ENCODE measurements around the gene SHB. TPM values are rescaled to one million over a fixed set of nuclear protein-coding genes. Genes with fewer than 3 reads are reported as not detected.

Gene SHB
- total RNA-seq, 2 donors from 2014 or later = 33.9 to 39.9 TPM

GRCh38 chr9:37965116-37965515 lies 103.9 kb downstream of the SHB start:
- no peaks in the 10 kb centered on the region for H3K27me3 ChIP-seq
- H3K4me1 ChIP-seq = peaks cover 0 to 58% of the 10 kb centered on the region in 2 donors
- no peak for DNase-seq (ENCODE audit: low spot score)
- H3K36me3 ChIP-seq = no peaks in the 10 kb centered on the region
- no peaks in the 10 kb centered on the region for H3K9me3 ChIP-seq
- peak overlapping the region in 1 of 2 donors; percentile 27 for H3K27ac ChIP-seq
- no peak for TF ChIP-seq CTCF (IDR thresholded peaks at IDR 0.05)
- no peak overlapping the region for H3K4me3 ChIP-seq

GRCh38 chr9:37964740-37965081 lies 104.3 kb downstream of the SHB start:
- no peak for TF ChIP-seq CTCF (IDR thresholded peaks at IDR 0.05)
- Histone ChIP-seq H3K36me3 (no peaks in the 10 kb centered on the region), H3K4me3 (no peak overlapping the region), H3K9me3 (no peaks in the 10 kb centered on the region), H3K27ac (peak overlapping the region in 1 of 2 donors; percentile 27), H3K27me3 (no peaks in the 10 kb centered on the region), H3K4me1 (peaks cover 0 to 54% of the 10 kb centered on the region in 2 donors)
- no peak for DNase-seq (ENCODE audit: low spot score)

- no peaks in the 10 kb centered on the region for H3K36me3 ChIP-seq
- no peaks in the 10 kb centered on the region for H3K9me3 ChIP-seq
- H3K4me1 ChIP-seq = peaks cover 0 to 48% of the 10 kb centered on the region in 2 donors
- peak overlapping the region in 1 of 2 donors; percentile 30 for H3K27ac ChIP-seq
- no peak for TF ChIP-seq CTCF (IDR thresholded peaks at IDR 0.05)
- H3K27me3 ChIP-seq = no peaks in the 10 kb centered on the region
- H3K4me3 ChIP-seq = no peak overlapping the region
- no peak for DNase-seq (ENCODE audit: low spot score)
Measured at GRCh38 chr9:37963936-37964739, 104.9 kb downstream of the SHB start.

GRCh38 chr9:37961351-37961750 lies 107.7 kb downstream of the SHB start:
- H3K27me3 ChIP-seq = no peaks in the 10 kb centered on the region

GRCh38 chr9:37960631-37961030 lies 108.4 kb downstream of the SHB start:
- Histone ChIP-seq H3K9me3 (no peaks in the 10 kb centered on the region), H3K27me3 (no peaks in the 10 kb centered on the region), H3K4me1 (peaks cover 0 to 51% of the 10 kb centered on the region in 2 donors), H3K27ac (no peak overlapping the region), H3K4me3 (no peak overlapping the region), H3K36me3 (peaks cover 3% of the 10 kb centered on the region)
- no peak for TF ChIP-seq CTCF (IDR thresholded peaks at IDR 0.05)
- DNase-seq (ENCODE audit: low spot score) = no peak

More at GRCh38 chr9:37961351-37961750, 107.7 kb downstream of the SHB start:
- DNase-seq (ENCODE audit: low spot score) = no peak
- Histone ChIP-seq H3K27ac (no peak overlapping the region), H3K9me3 (no peaks in the 10 kb centered on the region), H3K36me3 (no peaks in the 10 kb centered on the region), H3K4me3 (no peak overlapping the region), H3K4me1 (peaks cover 0 to 46% of the 10 kb centered on the region in 2 donors)
- TF ChIP-seq CTCF (IDR thresholded peaks at IDR 0.05) = no peak
